GM06990 (cell line): ENCODE measurements around the gene TM7SF3.

Experiments used
- DNase-seq: peaks from one replicate; pipeline ENCODE4 v3.0.0-alpha.2; 2011; ENCODE audit not compliant: insufficient read length; ENCODE audit errors: extremely low read depth
- H3K27me3 ChIP-seq: replicated peaks from 2 replicates; pipeline ENCODE4 v1.6.0; 2011; ENCODE audit warnings: low read length; ENCODE audit not compliant: control insufficient read depth, insufficient read depth
- H3K36me3 ChIP-seq: 2 replicates; pipeline ENCODE4 v1.5.1; 2011; ENCODE audit warnings: low read length; ENCODE audit not compliant: control insufficient read depth, insufficient read depth
- H3K4me3 ChIP-seq: replicated peaks from 2 replicates; pipeline ENCODE4 v1.5.1; 2011; ENCODE audit warnings: low read depth, mild to moderate bottlenecking, control low read depth, low read length
- TF ChIP-seq, protein P1 (sequence below): IDR thresholded peaks from 2 replicates; pipeline ENCODE4 v1.5.1; 2011; ENCODE audit warnings: low read length, control low read depth, mild to moderate bottlenecking, inconsistent platforms; ENCODE audit not compliant: insufficient read depth, poor library complexity, severe bottlenecking

The TM7SF3 gene

DNA sequence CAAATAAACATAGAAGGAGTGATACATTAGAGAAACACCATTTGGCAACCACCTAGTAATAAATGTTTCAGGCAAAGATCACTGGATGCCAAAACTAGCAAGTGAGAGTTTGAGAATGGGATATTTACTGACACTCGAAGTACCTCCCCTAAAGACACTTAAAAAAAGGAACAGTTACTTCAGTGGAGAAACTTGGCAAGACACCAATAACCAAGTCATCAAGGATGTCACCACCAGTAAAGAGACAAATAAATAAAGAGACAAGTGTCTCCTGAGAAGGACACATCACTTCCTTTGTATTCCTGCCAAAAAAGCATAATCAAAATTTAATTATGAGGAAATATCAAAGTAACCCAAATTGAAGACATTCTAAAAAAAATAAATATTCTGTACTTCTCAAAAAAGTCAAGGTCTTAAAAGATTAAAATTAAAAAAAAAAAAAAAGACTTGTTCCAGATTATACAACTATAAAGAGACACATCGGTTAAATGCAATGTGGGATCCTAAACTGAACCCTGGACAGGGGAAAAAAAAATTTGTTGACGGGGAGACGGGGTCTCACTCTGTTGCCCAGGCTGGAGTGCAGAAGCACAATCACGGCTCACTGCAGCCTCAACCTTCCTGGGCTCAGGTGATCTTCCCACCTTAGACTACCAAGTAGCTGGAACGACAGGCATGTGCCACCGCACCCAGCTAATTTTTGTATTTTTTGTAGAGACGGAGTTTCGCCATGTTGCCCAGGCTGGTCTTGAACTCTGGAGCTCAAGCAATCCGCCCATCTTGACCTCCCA, 26.4 kb downstream of the TM7SF3 start:
- no peak for DNase-seq
- no peaks in the 10 kb centered on the region for H3K27me3 ChIP-seq
- TF ChIP-seq, protein P1, sequence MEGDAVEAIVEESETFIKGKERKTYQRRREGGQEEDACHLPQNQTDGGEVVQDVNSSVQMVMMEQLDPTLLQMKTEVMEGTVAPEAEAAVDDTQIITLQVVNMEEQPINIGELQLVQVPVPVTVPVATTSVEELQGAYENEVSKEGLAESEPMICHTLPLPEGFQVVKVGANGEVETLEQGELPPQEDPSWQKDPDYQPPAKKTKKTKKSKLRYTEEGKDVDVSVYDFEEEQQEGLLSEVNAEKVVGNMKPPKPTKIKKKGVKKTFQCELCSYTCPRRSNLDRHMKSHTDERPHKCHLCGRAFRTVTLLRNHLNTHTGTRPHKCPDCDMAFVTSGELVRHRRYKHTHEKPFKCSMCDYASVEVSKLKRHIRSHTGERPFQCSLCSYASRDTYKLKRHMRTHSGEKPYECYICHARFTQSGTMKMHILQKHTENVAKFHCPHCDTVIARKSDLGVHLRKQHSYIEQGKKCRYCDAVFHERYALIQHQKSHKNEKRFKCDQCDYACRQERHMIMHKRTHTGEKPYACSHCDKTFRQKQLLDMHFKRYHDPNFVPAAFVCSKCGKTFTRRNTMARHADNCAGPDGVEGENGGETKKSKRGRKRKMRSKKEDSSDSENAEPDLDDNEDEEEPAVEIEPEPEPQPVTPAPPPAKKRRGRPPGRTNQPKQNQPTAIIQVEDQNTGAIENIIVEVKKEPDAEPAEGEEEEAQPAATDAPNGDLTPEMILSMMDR, result no peak
- H3K36me3 ChIP-seq, result peaks cover 6% of the 10 kb centered on the region
- no peak overlapping the region for H3K4me3 ChIP-seq

DNA sequence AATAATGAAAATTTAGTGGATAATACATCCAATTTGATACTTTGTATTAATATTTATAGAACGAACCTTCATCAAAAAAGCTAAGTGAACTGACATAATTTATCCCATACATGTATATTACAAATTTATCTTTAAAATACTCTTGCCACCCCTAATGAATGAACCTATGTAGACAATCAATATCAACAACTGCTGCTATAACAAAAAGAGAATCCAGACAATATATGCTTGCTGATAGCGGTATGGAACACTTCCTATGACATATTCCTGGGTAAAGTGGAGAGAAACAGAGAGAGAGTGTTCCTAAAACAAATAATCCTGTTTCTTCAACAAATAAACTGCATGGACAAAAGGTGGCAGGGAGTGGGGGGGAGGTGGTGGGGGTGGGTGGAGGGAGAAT, 31.3 kb downstream of the TM7SF3 start:
- Histone ChIP-seq H3K4me3 (no peak overlapping the region), H3K36me3 (peaks cover 8% of the 10 kb centered on the region), H3K27me3 (no peaks in the 10 kb centered on the region)
- no peak for DNase-seq
- TF ChIP-seq, protein P1, result no peak

DNA sequence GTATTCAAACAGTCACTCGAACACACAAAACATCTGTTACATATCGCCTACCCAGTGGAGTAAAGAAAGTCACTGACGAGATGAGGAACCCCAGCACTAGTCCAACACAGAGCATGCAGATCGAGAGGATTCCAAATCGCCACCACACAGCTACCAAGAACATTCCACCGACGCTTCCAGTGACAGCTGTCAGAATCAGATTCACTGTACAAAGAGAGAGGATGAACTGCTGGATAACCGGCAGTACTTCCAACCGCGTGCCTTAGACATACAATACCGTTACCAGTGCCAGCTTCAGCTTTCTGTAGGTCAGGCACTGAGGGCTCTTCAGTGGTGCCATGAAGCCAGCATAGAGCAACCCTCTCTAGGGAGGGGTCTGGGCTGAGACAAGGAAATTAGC, 34.5 kb downstream of the TM7SF3 start:
- peaks cover 6% of the 10 kb centered on the region for H3K36me3 ChIP-seq
- H3K27me3 ChIP-seq, result no peaks in the 10 kb centered on the region
- TF ChIP-seq, protein P1, result no peak
- no peak overlapping the region for H3K4me3 ChIP-seq
- no peak for DNase-seq

DNA sequence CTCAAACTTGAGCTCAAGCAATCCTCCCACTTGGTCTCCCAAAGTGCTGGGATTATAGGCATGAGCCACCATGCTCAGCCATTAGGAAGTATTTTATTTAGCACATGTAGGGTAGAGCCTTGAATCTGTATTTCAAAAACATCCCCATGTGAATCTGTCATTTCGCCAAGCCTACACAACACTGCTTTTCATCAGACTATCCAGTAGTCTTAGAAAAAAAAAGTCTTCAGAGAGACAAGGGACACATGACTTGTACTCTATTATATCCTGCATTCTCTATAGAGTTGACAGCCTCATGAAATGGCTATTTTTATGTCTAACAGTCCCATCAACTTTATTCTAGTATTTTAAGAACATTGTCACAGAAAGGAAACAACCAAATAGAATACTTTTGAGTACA, 35.4 kb downstream of the TM7SF3 start:
- Histone ChIP-seq H3K27me3 (no peaks in the 10 kb centered on the region), H3K4me3 (no peak overlapping the region), H3K36me3 (peaks cover 6% of the 10 kb centered on the region)
- DNase-seq, result no peak
- TF ChIP-seq, protein P1, result no peak

DNA sequence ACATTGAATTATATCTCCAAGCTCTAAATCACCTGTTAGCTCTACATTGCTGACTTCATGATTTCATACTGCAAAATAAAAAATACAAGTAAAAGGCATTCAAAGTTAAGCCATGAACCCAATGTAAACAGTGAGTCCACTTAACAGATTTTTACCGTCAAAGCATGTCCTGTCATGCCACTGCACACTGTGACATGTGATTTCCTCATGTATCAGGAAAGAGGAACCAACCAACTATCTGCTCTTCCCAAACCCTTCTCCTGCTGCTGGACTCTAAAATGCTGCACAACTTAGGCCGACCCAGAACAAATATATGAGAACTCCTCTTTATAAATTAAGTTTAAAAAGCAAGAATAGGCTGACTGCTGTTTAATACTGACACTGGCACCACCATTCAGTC, 37.5 kb downstream of the TM7SF3 start:
- H3K36me3 ChIP-seq, result peaks cover 5% of the 10 kb centered on the region
- H3K27me3 ChIP-seq, result no peaks in the 10 kb centered on the region
- TF ChIP-seq, protein P1, result no peak
- no peak overlapping the region for H3K4me3 ChIP-seq
- no peak for DNase-seq
